Brain microvascular endothelial cell (primary cell): ENCODE measurements around the gene C1orf50.
A peak's percentile ranks its signal among the peaks of the same experiment; 100 is the strongest.
"Not testable (repeated sequence)": the region's sequence is repeated elsewhere in the genome, so short reads cannot be mapped to it uniquely, and the experiment has no call there.

Experiments used
- DNase-seq: peaks from one replicate; pipeline ENCODE4 v3.0.0-alpha.2; 2020
- H3K27ac ChIP-seq: fragments of 250-450 bp; sonication (Bioruptor Pico); 2 replicates; pipeline ENCODE4 v1.5.1; 2020; ENCODE audit warnings: mild to moderate bottlenecking, moderate library complexity
- H3K27me3 ChIP-seq: fragments of 250-450 bp; sonication (Bioruptor Pico); replicated peaks from 2 replicates; pipeline ENCODE4 v1.5.1; 2020; ENCODE audit warnings: mild to moderate bottlenecking
- H3K36me3 ChIP-seq: fragments of 250-450 bp; sonication (Bioruptor Pico); replicated peaks from 2 replicates; pipeline ENCODE4 v1.5.1; 2020; ENCODE audit warnings: mild to moderate bottlenecking
- H3K4me3 ChIP-seq: 2 replicates; pipeline ENCODE4 v1.5.1; 2011; ENCODE audit warnings: low read depth, mild to moderate bottlenecking, control low read depth, low read length, moderate library complexity
- CTCF ChIP-seq: IDR thresholded peaks from 2 replicates; pipeline ENCODE4 v1.5.1; 2011; ENCODE audit warnings: low read depth, mild to moderate bottlenecking, moderate library complexity, low read length, control low read depth, inconsistent platforms; ENCODE audit errors: missing control alignments
- in situ Hi-C: cut with HindIII; loops from 2 replicates; pipeline ENCODE4 v1.10.0; 2017; ENCODE audit warnings: low sequenced_read_pairs, low pct_ligation_motif_present

Gene C1orf50

GRCh38 chr1:42806593-42806992, 39.5 kb downstream of the C1orf50 start:
- no peaks in the 10 kb centered on the region for H3K36me3 ChIP-seq
- in situ Hi-C loops, result no loop called here
- DNase-seq, result no peak
- TF ChIP-seq CTCF, result no peak
- no peak overlapping the region for H3K4me3 ChIP-seq
- no peaks in the 10 kb centered on the region for H3K27me3 ChIP-seq
- no peak overlapping the region for H3K27ac ChIP-seq

GRCh38 chr1:42807056-42807668, 40.1 kb downstream of the C1orf50 start:
- Histone ChIP-seq H3K4me3 (no peak overlapping the region), H3K36me3 (no peaks in the 10 kb centered on the region), H3K27ac (no peak overlapping the region), H3K27me3 (no peaks in the 10 kb centered on the region)
- DNase-seq, result no peak
- in situ Hi-C loops, result no loop called here
- TF ChIP-seq CTCF, result no peak

- H3K36me3 ChIP-seq, H3K4me3 ChIP-seq, DNase-seq, in situ Hi-C loops, H3K27me3 ChIP-seq, H3K27ac ChIP-seq: not testable (repeated sequence)
Observed at GRCh38 chr1:42814815-42815214, 47.8 kb downstream of the C1orf50 start.

- in situ Hi-C loops, result no loop called here
- DNase-seq, result peak; percentile 2
- H3K4me3 ChIP-seq, result peak overlapping the region; percentile 77
- no peak for TF ChIP-seq CTCF
- H3K27me3 ChIP-seq, result no peaks in the 10 kb centered on the region
- H3K27ac ChIP-seq, result peak overlapping the region; percentile 20
- no peaks in the 10 kb centered on the region for H3K36me3 ChIP-seq
Observed at GRCh38 chr1:42815941-42816584, 49.0 kb downstream of the C1orf50 start.

- peak within 1 kb of the TSS; percentile 77 for H3K4me3 ChIP-seq
- no peaks in the 10 kb centered on the region for H3K27me3 ChIP-seq
- in situ Hi-C loops, result no loop called here
- peak; percentile 77 for DNase-seq
- H3K36me3 ChIP-seq, result no peaks in the 10 kb centered on the region
- TF ChIP-seq CTCF, result no peak
- peak within 1 kb of the TSS; percentile 100 for H3K27ac ChIP-seq
Observed at GRCh38 chr1:42816585-42817439, 49.8 kb downstream of the C1orf50 start, which contains the start of the genes ERMAP and SVBP. Gene ERMAP (plus strand): TSS chr1:42817122. CDS start chr1:42830449, 13,327 bp downstream. Gene SVBP (minus strand): TSS chr1:42817397. CDS start chr1:42816544, 853 bp downstream.

- in situ Hi-C loops, result no loop called here
Observed at GRCh38 chr1:42817440-42817767, 50.4 kb downstream of the C1orf50 start.

More at GRCh38 chr1:42817440-42817767, 50.4 kb downstream of the C1orf50 start:
- peak overlapping the region; percentile 100 for H3K27ac ChIP-seq
- peak overlapping the region; percentile 49 for H3K4me3 ChIP-seq
- H3K27me3 ChIP-seq, result no peaks in the 10 kb centered on the region
- DNase-seq, result no peak
- TF ChIP-seq CTCF, result no peak
- H3K36me3 ChIP-seq, result no peaks in the 10 kb centered on the region
